GOT3 (cell line): Measurements from ENCODE around the gene KRT74.

Experiments
- DNase-seq: peaks from one replicate; lab custom pipeline; 2025; ENCODE audit warnings: mixed read lengths; lab: John Stamatoyannopoulos, UW

KRT74 gene

GRCh38 chr12:52573306-52573705, 337 bp downstream of the KRT74 start:
- DNase-seq = no peak

GRCh38 chr12:52570511-52570910, 3.1 kb downstream of the KRT74 start:
- no peak for DNase-seq

- no peak for DNase-seq
These were observed 5.5 kb downstream of the KRT74 start for GRCh38 chr12:52568111-52568510.

GRCh38 chr12:52566847-52567291, 6.8 kb downstream of the KRT74 start:
- no peak for DNase-seq

- no peak for DNase-seq
These were observed 9.1 kb downstream of the KRT74 start for GRCh38 chr12:52564582-52564981.

GRCh38 chr12:52561880-52562449, 11.7 kb downstream of the KRT74 start:
- no peak for DNase-seq

GRCh38 chr12:52559979-52560378, 13.7 kb downstream of the KRT74 start:
- no peak for DNase-seq

- no peak for DNase-seq
These were observed 14.7 kb downstream of the KRT74 start for GRCh38 chr12:52558781-52559445.

- no peak for DNase-seq
These were observed 16.2 kb downstream of the KRT74 start for GRCh38 chr12:52557476-52557875.

GRCh38 chr12:52555577-52555976, 18.1 kb downstream of the KRT74 start:
- no peak for DNase-seq

GRCh38 chr12:52552681-52553195, 20.9 kb downstream of the KRT74 start, which contains the start of gene KRT71:
Gene KRT71 (minus strand): TSS chr12:52553145. CDS start chr12:52553077, 68 bp downstream.
- DNase-seq = no peak

- DNase-seq = no peak
These were observed 21.6 kb downstream of the KRT74 start for GRCh38 chr12:52552055-52552454.

- DNase-seq = no peak
These were observed 22.3 kb downstream of the KRT74 start for GRCh38 chr12:52551216-52551865.

GRCh38 chr12:52546126-52546525, 27.5 kb downstream of the KRT74 start:
- DNase-seq = no peak

- no peak for DNase-seq
These were observed 29.4 kb downstream of the KRT74 start for GRCh38 chr12:52543985-52544883.

- no peak for DNase-seq
These were observed 30.8 kb downstream of the KRT74 start for GRCh38 chr12:52542785-52543318.

- DNase-seq = no peak
These were observed 31.5 kb downstream of the KRT74 start for GRCh38 chr12:52542157-52542556.

GRCh38 chr12:52541709-52542108, 31.9 kb downstream of the KRT74 start:
- no peak for DNase-seq

- no peak for DNase-seq
These were observed 33.1 kb downstream of the KRT74 start for GRCh38 chr12:52540531-52540930.

GRCh38 chr12:52539821-52540173, 33.8 kb downstream of the KRT74 start:
- no peak for DNase-seq

GRCh38 chr12:52539083-52539820, 34.4 kb downstream of the KRT74 start:
- DNase-seq = no peak
